Measurements from ENCODE around the gene ADAMTS4. TPM values are rescaled to one million over a fixed set of nuclear protein-coding genes. Genes with fewer than 3 reads are reported as not detected.

ADAMTS4 gene
- total and polyA plus RNA-seq, 2 of the 4 experiments (the other 2 are of a cell fraction), result 0.39 to 0.72 TPM

- DNase-seq, result peak; percentile 67
- Histone ChIP-seq H2AK5ac (ENCODE audit: low read depth, low read length) (peak overlapping the region; percentile 70; the same call in 1 of the 2 replicates), H3K4me2 (ENCODE audit: low read depth, low read length) (peak overlapping the region; percentile 70), H4K8ac (ENCODE audit: low read depth in 2 of 2, low read length in 2 of 2) (peak overlapping the region in 1 of 2 experiments; percentile 35; a peak in 1 of 4 replicates), H3K27me3 (ENCODE audit: control insufficient read depth, insufficient read depth, low read length) (no peaks in the 10 kb centered on the region), H2BK15ac (ENCODE audit: low read depth, low read length) (no peak overlapping the region), H3K36me3 (ENCODE audit: control insufficient read depth, insufficient read depth, low read length) (no peaks in the 10 kb centered on the region), H3K18ac (ENCODE audit: low read depth, low read length) (0 out of 2 replicates have a peak overlapping the region, but pooled peaks have one; percentile 44), H3K9me3 (ENCODE audit: control insufficient read depth, insufficient read depth, low read length) (no peaks in the 10 kb centered on the region), H3K9me1 (ENCODE audit: insufficient read depth, low read length) (0 out of 2 replicates have a peak, but pooled peaks cover 6% of the 10 kb centered on the region), H3K4me3 (ENCODE audit: insufficient read depth, low read depth, low read length) (no peak overlapping the region), H3K23ac (ENCODE audit: low read depth, low read length) (peak overlapping the region; percentile 10; the same call in 1 of the 2 replicates), H2AK9ac (replicated peaks; ENCODE audit: low read depth, low read length, poor library complexity) (no peak overlapping the region), H3K9ac (ENCODE audit: low read depth, low read length) (no peak overlapping the region), H3K79me1 (ENCODE audit: low read depth in 1 of 2, low read length in 2 of 2) (no peaks in the 10 kb centered on the region), H3K4me1 (ENCODE audit: control insufficient read depth, insufficient read depth, low read length) (peaks cover 3% of the 10 kb centered on the region), H2BK120ac (ENCODE audit: low read depth, low read length) (no peak overlapping the region), H4K20me1 (ENCODE audit: insufficient read depth, low read length) (no peaks in the 10 kb centered on the region), H4K91ac (ENCODE audit: insufficient read depth, low read depth, low read length) (no peak overlapping the region), H3K14ac (replicated peaks; ENCODE audit: low read depth, low read length) (peak overlapping the region; percentile 61; the same call in 1 of the 2 replicates), H3K56ac (ENCODE audit: extremely low read depth, insufficient read depth, low read length) (no peak overlapping the region), H2BK20ac (ENCODE audit: low read depth, low read length) (no peak overlapping the region), H3K27ac (ENCODE audit: insufficient read depth, low read length) (no peak overlapping the region), H2AFZ (replicated peaks; ENCODE audit: low read length, poor library complexity) (peak overlapping the region; percentile 73), H2BK5ac (ENCODE audit: low read depth, low read length, poor library complexity, severe bottlenecking) (peak overlapping the region; percentile 36), H3K4ac (ENCODE audit: low read depth, low read length) (peak overlapping the region; percentile 18), H4K5ac (ENCODE audit: low read depth, low read length) (peak overlapping the region; percentile 18; the same call in 1 of the 2 replicates)
- WGBS, 2 experiments (ENCODE audit: extremely low coverage in 2 of 2, insufficient read length in 1 of 2), result no CpG with 5 or more reads among the region's 3 CpGs
- intact Hi-C loops (cut with micrococcal nuclease) (no loop called here), dilution Hi-C loops (cut with HindIII; ENCODE audit: low sequenced_read_pairs, unreplicated experiment) (no loop called here), in situ Hi-C loops (cut with MboI; ENCODE audit: low sequenced_read_pairs) (no loop called here)
- peak; percentile 74 for ATAC-seq (ENCODE audit: low read depth)
- no peak for TF ChIP-seq CTCF (conservative IDR thresholded peaks at IDR 0.05; ENCODE audit: low read depth, low read length)
- TF ChIP-seq USF2 (IDR thresholded peaks at IDR 0.05; ENCODE audit: low read depth, low read length), result no peak
- TF ChIP-seq CHD1 (IDR thresholded peaks at IDR 0.05; ENCODE audit: low read depth, low read length), result no peak
- no peak for TF ChIP-seq POLR2A (IDR thresholded peaks at IDR 0.05; ENCODE audit: low read depth, low read length)
- TF ChIP-seq RCOR1 (IDR thresholded peaks at IDR 0.05; ENCODE audit: insufficient replicate concordance, low read length), result no peak
- TF ChIP-seq RFX5 (IDR thresholded peaks at IDR 0.05; ENCODE audit: low read depth, low read length), result peak; percentile 35; the same call in 1 of the 2 replicates
- no peak for TF ChIP-seq RAD21 (IDR thresholded peaks at IDR 0.05; ENCODE audit: low read length)
- TF ChIP-seq BHLHE40 (IDR thresholded peaks at IDR 0.05; ENCODE audit: low read depth, low read length), result no peak
- BruUV-seq (replicated peaks), result no TSS peak
- CTCF ChIA-PET, result no interaction called here
- POLR2A ChIA-PET (ENCODE audit: unreplicated experiment), result no interaction called here
These were observed 13.6 kb downstream of the ADAMTS4 start for GRCh38 chr1:161185282-161185682.

Data from IMR-90 (cell line).